COR-L47 (cell line): ENCODE data around the gene NTRK1.

Source experiments
- DNase-seq: peaks from one replicate; lab custom pipeline; 2025; lab: John Stamatoyannopoulos, UW

The NTRK1 gene

DNA sequence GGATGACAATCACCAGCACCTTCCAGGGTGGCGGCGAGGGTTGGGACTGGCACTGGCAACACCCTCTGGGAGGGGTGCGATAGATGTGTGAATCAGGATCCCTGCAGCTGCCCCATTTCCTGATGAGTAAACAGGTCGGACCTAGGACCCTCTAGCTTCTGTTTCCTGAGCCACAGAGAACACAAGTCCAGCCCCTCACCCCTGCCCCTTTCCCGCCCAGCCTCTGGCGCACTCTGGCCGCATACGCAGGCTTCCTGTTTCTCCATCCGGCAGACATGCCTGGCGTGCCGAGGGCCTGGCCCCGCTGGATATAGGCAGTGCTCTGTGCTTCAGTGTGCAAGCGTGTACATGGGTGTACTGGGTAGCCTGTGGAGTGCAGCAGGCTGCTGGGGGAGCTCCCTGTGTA lies 37.5 kb downstream of the NTRK1 start:
- no peak for DNase-seq

DNA sequence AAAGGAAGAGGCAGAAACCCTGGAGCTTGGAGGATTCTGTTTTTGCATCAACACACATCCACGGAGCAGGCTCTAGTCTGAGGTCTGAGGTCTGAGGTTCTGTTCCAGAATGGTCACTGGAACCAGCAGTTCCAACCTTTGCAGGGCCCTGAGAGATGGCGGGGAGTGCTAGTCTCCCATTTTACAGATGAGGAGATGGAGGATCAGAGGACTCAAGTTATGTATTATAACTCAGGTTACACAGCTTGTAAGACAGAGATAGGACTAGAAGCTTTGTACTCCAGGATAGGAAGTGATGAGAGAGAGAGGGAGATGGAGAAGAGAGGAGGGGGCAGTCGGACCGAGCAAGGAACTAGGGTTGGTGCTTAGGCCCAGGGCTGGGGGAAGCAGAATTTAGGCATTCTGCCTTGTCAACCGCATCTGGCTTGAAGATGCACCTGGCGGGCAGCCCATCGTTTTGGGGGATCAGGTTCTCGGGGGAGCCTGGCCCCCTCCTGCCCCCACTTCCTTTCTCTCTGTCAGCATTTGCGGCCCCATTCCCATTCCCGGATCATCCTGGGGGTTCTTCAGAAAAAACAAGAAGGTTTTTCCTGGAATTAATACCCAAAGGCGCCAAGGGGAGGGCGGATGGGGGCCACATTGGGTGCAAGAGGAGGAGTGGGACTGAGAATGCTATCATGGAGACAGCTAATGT lies 38.5 kb downstream of the NTRK1 start:
- no peak for DNase-seq

DNA sequence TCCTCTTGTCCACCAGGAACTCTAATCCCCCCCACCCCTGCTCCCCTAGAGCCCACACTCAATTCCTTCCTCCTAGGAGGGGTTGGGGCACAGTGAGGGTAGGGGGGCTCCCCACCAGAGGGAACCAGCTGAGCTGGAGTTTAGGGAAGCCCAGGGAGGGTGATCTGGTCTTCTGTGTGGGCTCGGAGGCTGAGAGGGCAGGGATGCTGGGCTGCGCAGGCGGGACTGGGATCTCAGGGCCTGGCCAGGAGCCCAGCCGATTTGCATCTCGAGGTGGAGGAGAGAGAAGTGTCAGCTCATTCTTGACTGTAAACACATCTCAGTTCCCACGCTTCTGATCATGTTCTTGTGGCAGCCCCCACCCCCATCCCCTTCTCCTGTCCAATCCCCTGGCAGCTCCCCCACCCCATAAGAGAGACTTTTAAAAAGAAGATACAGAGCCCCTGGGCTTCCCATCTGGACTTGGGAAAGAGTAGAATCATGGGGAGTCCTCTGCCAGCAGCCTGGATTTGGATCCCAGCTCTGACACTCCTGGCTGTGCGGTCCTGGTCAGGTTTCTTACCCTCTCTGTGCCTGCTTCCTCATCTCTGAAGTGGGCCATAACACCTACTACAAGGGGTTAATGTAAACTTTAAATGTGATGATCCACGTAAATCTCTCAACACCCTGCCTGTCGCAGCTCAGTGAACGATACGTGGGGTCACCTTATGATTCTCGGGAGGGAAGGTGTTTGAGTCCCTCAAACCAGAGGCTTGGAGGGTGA lies 39.5 kb downstream of the NTRK1 start:
- no peak for DNase-seq

DNA sequence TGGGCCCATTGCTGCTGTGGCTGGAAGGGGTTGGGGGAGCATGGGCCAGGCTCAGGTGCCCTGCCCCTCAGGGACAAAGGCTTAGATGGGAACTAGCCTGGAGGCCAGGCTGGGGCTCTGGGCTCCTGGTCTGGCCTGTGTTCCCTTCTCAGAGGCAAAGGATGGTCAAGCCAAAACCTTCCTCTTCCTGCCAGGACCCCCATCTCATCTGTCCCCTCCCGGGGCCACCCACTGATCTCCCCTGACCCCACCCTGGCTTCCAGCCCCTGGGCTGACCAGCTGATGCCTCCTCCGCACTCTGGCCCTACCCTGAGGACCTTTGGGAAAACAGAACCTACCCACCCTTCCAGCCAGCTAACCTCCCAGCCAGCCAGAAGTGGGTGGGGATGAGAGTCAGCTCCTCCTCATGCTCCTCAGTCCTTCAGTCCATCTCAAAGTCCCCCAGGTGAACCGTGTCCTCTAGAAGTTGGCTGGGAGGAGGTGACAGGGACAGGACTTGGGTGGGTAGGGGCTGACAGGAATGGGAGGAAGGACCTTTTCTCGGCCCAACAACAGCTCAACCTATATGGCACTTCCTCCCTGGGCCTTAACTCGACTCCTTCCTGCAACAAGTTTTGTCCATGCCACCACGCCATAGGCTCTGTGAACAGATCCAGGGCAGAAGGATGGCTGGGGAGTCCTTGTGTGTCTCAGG lies 40.4 kb downstream of the NTRK1 start:
- no peak for DNase-seq

DNA sequence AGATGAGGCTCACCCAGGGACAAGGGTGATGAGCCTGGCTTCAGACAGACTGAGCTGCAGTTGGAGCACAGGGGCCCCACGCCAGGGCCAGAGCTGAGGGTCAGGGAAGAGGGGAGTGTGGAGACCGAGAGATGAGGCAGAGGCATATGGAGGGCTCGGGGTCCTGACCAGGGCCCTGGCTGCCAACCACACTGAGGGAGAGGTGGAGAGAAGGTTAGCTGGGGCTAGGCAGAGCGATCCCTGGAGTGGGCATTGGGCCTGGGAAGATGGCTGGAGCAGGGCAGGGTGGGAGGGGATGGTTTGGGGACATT lies 40.9 kb downstream of the NTRK1 start:
- no peak for DNase-seq

DNA sequence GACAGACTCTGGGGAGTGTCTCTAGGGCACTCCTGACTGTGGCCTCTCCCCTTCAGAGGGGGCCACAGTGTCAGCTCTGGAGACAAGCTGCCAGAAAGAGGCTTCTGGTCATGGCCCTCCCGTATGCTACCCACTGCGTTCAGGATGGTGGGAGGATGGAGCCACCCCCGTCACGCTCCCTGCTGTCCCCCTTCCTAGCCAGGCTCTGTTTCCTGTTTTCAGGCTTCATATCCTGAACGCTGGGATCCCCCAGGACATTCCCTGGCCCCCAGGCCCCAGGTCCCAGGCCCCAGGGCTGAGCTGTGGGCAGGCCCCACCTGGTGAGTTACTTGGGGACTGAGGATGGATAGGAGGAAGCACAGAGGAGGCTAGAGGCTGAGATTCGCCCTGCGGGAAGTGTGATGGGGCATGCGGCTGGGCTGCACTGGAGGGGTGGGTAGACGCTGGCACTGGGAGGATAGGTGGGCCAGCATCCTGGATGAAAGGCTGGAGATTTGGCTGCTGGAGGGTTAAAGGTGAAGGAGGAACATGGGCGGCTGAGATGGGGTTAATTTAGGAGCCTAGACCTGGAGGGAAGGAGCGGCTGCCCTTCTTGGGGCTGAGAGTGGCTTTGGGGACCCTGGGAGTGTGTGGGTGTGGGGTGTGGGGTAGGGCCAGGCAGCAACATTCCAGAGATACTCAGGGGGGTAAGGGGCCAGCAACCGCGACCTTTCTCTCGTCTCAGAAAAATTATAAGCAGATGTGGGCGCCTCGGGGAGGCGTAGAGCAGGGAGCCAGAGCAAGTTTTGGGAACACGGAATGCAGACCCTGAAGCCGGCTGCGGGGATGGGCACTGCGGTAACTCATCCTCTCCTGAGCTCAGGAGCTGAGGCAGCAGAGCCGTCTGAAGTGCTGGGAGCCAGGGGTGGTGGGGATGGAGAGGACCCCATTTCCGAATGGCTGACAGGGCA lies 41.6 kb downstream of the NTRK1 start:
- DNase-seq, result no peak

DNA sequence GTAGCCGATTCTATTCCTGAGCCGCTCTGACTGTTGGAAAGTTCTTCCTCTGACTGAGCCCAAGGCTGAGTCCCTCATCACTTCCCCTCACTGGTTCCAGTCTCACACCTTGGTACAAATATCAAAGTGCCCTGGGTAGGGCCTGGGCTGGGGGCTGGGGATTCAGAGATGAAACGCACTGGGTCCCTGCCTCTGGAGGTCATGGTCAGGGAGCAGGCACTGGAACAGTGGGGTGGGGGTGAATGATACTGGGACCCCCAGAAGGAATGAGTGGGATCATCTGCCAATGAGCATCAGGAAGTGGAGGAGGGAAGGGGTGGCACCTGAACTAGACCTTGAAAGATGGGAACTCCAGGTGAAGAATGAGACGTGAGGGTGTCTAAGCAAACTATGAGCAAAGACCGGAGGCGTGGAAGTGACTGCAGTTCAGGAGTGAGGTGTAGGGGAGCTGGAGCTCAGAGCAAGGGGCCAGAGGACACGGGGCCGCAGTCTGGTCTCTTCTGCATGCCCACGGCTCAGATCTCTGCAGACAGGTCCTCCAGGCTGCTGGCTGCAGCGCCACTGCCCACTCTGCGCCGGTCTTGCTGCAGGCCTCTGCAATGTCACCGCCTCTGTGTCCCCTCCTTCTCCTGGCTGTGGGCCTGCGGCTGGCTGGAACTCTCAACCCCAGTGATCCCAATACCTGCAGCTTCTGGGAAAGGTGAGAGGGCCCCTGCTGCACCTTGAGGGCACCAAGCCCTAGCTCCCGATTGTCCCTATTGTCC lies 42.8 kb downstream of the NTRK1 start:
- no peak for DNase-seq

DNA sequence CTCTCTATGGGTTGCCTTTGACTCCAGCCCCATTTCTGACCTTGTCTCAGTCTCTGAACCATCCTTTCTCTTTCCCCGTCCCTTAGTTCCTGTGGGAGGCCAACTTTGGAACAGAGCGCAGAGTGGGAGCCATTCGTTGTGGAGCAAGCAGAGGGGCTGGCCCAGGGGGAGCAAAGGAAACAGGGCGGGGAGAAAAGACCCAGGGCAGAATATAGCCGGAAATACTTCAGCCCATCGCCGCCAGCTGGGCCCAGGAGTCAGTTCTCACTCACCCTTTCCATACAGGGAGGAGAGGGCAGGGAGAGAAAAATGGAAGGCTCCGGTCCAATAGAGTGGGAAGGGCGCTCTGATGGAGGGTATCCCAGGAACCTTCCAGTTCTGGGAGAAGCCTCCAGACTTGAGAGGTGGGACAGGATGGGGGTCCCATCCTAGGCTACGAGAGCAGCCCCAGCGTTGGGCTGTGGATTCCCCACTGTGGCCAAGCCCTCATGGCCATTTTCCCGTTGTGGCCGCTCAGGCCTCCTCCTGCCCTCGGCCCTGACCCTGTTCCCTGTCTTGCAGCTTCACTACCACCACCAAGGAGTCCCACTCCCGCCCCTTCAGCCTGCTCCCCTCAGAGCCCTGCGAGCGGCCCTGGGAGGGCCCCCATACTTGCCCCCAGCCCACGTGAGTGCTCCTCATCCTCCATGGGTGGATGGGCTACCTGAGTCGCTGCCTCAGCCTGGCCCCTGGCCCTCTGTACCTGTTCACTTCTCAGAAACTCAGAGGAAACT lies 43.7 kb downstream of the NTRK1 start:
- DNase-seq, result no peak

DNA sequence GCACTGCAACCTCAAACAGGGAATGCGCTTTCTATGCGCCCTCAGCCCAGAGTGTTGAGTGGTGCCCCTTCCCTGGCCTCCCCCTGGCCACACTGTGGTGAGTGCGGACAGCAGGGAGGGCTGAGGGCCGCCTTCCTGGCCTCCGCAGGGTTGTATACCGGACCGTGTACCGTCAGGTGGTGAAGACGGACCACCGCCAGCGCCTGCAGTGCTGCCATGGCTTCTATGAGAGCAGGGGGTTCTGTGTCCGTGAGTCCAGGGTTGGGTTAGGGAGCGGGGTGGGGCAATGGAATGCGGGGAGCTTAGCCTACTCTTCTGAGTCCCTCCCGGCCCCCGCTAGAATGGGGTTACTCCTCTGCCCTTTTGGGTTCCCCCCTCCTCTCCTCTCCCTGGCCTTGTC lies 44.5 kb downstream of the NTRK1 start:
- no peak for DNase-seq

DNA sequence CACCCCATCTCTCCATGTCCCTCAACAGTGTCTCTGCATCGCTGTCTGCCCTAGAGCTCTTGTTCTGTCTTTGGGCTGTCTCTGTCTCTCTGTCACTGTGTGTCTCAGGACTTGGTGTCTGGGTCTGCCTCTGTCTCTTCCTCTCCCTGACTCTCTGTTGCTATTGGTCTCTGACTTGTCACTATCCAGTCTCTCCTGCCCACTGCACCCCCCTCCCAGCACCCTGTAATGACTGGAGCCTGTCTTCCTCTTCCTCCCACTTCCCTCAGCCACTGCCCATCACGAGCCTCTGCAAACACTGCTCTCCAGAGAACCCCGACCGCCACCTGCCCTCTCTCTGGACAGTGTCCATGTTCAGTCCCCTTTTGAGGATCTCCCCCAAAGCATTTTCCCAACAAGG lies 45.0 kb downstream of the NTRK1 start:
- DNase-seq, result no peak

DNA sequence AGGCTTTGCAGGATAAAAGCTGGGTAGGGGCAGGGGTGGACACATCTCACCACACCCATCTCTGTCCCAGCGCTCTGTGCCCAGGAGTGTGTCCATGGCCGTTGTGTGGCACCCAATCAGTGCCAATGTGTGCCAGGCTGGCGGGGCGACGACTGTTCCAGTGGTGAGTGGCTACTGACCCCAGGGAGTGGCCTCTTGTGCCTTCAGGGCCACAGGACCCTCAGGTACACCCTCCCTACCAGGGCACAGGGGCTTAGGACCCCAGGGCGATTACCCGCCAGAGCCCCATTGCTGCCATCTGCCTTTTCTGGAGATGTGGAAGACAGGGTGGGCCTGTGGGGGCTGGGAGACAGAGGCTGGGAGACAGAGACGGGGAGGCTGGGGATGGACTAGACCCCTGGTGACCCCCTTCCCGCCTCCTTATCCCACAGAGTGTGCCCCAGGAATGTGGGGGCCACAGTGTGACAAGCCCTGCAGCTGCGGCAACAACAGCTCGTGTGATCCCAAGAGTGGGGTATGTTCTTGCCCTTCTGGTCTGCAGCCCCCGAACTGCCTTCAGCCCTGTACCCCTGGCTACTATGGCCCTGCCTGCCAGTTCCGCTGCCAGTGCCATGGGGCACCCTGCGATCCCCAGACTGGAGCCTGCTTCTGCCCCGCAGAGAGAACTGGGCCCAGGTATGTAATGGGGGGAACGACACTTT lies 45.7 kb downstream of the NTRK1 start:
- DNase-seq, result no peak

DNA sequence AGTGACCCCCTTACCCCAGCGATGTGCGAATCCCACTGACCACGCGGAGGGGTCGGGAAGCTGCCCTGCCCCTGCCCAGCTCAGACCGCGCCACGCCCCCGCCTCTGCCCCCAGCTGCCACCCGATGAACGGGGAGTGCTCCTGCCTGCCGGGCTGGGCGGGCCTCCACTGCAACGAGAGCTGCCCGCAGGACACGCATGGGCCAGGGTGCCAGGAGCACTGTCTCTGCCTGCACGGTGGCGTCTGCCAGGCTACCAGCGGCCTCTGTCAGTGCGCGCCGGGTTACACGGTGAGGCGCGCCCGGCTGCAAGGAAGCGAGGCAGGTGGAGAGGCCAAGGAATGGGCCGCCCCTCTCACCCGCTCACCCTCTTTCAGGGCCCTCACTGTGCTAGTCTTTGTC lies 47.9 kb downstream of the NTRK1 start:
- no peak for DNase-seq

DNA sequence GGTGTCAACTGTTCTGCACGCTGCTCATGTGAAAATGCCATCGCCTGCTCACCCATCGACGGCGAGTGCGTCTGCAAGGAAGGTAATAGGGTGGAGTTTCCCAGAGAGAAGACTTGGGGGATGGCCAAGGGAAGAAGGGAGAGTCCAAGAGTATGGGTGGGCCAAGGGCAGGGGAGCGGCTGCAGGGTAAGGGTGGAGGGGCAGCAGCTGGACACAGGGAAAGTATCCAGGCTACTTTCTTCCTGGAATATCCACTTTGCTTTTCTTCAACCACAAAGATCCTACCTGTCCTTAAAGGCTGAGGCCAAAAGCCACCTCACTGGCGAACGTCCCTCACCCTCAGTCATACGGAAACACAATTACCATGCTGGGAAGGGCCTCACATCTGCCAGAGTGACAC lies 48.3 kb downstream of the NTRK1 start:
- no peak for DNase-seq

DNA sequence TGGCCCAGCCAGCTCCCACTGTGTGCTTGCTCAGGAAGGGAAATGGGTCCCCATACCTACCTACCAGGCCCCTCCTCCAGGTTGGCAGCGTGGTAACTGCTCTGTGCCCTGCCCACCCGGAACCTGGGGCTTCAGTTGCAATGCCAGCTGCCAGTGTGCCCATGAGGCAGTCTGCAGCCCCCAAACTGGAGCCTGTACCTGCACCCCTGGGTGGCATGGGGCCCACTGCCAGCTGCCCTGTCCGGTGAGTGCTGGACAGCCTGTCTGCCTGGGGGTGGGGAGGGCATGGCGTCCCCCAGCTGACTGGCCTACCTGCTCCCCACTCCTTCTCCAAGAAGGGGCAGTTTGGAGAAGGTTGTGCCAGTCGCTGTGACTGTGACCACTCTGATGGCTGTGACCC lies 49.0 kb downstream of the NTRK1 start:
- DNase-seq, result no peak

DNA sequence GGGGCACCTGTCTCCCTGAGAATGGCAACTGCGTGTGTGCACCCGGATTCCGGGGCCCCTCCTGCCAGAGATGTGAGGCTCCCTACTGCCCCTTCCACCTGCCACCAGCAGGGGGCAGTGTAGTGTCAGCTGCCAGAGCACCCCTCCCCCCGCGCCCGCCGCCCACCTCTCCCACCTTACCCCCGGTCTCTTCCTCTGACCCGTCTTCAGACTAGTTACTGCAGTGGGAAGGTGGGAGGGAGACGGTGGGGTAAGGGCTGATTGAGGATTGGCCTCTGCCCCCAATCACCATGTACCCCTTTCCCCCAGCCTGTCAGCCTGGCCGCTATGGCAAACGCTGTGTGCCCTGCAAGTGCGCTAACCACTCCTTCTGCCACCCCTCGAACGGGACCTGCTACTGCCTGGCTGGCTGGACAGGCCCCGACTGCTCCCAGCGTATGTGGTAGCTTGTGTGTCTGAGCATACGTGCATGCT lies 49.7 kb downstream of the NTRK1 start:
- DNase-seq, result no peak

DNA sequence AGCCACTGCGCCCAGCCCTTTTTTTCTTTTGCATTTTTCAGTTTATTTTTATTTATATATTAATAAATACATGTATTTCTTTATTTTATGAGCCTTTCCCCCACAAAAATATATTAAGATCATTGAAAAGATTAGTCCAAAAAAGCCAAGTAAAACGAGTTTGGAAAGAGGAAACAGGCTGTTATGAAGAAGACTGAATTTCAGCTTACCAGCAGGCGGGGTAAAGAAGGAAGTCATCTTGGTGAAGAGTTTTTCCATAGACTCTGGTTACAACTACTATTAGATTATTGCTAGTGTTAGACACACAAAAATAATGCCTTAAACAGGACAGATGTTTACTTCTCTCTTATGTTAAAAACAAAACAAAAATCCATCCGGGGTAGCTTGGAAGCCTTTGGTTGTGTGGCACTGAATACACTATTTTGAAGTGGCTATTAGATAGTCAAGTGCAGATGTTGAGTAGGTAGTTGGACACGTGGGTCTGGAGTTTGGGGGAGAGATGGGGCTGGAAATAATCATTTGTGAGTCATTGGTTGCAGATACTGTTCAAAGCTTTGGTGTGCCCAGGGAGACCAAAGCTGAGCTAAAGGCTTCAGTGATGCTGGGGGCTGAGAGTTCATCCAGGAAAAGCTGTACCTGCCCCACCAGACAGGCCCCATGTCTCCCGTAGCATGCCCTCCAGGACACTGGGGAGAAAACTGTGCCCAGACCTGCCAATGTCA lies 51.1 kb downstream of the NTRK1 start:
- DNase-seq, result no peak

DNA sequence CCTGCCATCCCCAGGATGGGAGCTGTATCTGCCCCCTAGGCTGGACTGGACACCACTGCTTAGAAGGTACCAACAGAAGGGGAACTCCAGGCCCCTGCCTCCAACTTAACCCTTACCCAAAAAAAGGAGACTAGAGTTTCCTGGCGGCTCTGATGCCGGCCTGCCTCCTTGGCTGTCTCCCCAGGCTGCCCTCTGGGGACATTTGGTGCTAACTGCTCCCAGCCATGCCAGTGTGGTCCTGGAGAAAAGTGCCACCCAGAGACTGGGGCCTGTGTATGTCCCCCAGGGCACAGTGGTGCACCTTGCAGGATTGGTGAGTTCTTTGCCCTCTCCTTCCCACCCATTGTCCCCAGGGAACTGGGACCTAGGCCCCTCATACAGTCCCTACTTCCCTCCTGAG lies 51.6 kb downstream of the NTRK1 start:
- no peak for DNase-seq

DNA sequence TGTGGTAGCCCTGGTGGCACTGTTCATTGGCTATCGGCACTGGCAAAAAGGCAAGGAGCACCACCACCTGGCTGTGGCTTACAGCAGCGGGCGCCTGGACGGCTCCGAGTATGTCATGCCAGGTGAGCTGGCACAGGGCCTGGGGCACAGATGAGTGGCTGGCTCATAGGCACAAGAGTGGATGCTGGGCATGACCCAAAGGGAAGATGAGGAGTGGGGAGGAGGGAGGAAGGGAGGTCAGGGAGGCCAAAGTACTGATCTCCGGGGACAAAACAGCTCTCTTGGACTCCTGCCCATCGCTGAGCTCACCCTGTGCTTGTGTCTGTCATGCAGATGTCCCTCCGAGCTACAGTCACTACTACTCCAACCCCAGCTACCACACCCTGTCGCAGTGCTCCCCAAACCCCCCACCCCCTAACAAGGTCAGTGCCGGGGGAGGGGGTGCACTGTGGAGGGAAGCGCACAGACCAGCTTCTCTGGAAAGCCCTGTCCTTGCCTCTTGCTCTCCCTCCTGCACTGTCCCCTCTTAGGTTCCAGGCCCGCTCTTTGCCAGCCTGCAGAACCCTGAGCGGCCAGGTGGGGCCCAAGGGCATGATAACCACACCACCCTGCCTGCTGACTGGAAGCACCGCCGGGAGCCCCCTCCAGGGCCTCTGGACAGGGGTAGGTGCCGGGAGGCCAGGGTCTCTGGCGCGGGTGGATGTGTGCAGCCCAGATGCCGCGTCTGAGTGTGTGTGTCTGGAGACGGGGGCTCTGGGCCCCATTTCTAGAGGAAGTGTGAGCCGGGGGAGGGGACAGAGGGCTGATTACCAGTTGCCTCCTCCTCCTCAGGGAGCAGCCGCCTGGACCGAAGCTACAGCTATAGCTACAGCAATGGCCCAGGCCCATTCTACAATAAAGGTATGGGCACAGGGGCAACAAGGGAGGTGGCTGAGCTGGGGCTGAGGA lies 52.5 kb downstream of the NTRK1 start:
- no peak for DNase-seq
